NCI-H226 (cell line): ENCODE results near the gene RAB6B.

Experiments
- DNase-seq: peaks from one replicate; pipeline ENCODE4 v3.0.0-alpha.2; 2015

The RAB6B gene

DNA sequence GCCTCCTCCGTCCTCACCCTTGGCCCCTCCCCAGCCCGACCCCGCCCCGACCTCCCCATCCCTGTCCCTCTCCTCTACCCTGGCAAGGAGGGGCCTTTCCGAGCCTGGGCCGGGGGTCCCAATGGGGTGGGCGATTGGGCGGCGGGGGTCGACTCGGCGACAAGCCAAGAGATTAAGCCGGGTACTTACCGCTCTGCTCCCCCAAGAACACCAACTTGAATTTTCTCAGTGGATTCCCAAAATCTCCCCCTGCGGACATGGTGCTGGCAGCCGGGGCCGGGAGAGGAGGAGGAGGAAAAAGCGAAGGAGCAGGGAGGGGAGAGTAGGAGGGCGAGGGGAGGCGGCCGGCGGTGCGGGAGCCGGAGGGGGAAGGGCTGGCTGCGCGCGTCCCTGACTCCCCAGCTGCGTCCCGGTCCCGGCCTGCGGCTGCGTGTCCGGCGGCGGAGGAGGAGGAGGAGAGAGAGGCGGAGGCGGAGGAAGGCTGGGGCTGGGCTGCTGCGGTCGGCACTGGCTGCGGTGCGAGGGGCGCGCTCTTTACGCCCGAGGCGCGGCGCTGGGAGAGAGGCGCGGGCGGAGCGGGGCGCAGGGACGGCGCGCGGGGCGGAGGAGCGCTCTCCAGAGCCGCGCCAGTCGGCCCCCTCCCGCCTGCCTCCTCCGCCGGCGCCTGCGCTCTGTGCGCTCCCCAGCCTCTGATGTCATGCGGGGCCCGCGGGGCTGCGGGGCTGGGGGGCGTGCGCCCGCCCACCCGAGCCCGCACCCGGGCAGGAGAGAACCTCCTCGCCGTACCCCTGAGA is at the start of gene RAB6B:
TSS of gene RAB6B (minus strand) at position 675 of the 794 bp plus-strand sequence. CDS start at position 259, 416 bp downstream.
- peak; percentile 56 for DNase-seq

DNA sequence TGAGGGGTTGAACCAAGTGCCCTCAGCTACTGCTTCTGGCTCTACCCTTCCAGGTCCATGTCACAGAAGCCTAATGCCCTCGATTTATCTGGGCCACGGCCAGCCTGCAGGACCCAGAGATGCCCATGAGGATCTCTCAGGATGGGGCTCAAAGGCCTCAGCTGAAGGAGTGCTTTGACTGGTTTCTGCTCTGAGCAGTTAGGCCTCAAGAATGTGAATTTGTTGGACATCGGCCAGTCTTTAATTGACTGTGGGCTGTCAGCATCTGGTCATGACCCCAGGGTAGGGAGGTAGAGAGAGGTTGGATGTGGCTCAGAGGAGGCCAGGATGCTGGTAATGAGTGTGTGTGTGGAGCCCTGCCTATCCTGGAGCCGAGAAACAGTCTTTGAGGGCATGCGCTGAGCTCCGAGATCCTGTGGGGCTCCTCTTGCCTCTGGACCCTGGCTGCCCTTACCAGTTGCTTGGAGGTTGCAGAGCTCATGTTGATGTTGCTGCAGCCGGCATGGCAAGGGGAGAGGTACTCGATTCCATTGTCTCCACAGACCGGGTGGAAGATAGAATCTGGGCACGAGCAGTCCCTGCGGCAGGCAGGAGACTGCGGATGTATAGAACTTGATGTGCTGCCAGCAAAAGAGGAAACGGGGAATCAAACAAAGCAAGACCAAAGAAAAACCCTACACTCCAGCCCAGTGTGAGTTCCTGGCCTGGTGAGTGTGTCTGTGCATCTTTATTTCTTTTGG is 49.1 kb upstream of the RAB6B start:
- peak; percentile 90 for DNase-seq

- peak; percentile 43 for DNase-seq
These were observed 48.5 kb upstream of the RAB6B start for GRCh38 chr3:133944181-133944580.

GRCh38 chr3:133943639-133944141 is 48.0 kb upstream of the RAB6B start:
- DNase-seq, result peak; percentile 88

- no peak for DNase-seq
These were observed 47.4 kb upstream of the RAB6B start for GRCh38 chr3:133943031-133943535.

DNA sequence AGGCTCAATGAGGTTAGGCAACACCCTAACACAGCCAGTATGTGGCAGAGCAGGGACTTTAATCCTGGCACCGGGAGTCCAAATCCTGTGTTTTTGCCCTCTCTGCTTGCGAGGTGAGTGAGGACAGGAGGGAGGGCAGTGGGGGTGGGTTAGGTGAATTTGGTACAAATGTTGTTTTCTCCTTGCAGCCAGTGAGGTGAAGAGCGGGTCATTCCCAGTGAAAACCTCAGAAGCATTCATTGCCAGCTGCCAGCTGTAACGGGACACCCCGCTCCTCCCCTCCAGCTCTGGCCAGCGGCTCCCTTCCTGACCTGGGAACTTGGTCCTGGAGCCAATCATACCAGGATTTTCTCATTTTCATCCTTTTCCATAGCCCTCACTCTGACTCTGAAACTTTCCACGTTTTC is 45.7 kb upstream of the RAB6B start:
- no peak for DNase-seq

GRCh38 chr3:133940536-133940935 is 44.9 kb upstream of the RAB6B start:
- no peak for DNase-seq

DNA sequence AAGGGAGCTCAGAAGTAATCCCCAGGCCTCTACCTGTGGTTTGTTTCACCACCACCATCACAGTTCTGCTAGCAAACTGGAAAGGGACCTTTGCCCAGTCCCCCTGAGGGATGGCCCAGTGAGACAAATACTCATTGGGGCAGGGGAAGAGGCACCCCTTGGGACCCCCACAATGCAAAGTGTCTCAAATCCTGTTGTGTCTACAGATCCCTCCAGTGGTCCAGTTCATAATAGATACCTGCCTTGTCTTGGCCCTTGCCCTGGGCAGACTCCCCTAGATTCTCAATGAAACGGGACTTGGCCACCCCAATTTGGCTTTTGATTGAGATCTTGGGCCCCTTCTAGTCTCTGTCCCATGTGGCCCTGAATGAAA is 43.8 kb upstream of the RAB6B start:
- no peak for DNase-seq

DNA sequence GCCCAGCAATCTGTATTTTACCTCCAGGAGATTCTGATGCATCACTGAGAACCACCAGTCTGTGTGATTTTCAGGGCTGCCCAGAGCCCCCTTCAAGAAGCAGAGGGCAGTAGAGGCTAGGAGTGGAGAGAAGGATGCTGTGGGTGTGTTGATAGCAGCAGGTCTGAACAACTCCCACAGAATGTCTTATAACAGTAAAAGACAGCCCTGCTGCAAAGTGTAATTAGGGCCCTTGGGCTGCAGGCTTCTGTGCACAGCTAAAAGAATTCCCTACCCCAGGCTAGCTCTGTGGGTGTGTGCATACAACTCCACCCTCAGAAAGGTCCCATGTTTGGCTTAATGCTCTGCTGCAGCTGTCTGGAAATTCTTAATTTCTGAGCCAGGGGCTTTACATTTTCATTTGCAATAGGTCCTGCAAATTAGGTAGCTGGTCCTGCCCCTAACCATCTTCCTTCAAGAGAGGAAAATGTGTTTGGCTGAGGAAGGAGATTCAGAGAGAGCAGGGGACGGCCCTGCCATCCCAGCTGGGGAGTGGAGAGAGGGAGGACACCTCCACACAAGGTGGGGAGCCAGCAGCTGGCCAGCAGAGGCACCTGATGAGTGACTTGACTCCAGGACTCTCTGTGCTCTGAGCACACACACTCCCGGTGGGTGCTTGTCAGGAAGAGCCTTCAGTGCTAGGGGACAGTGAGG is 43.2 kb upstream of the RAB6B start:
- peak; percentile 54 for DNase-seq

DNA sequence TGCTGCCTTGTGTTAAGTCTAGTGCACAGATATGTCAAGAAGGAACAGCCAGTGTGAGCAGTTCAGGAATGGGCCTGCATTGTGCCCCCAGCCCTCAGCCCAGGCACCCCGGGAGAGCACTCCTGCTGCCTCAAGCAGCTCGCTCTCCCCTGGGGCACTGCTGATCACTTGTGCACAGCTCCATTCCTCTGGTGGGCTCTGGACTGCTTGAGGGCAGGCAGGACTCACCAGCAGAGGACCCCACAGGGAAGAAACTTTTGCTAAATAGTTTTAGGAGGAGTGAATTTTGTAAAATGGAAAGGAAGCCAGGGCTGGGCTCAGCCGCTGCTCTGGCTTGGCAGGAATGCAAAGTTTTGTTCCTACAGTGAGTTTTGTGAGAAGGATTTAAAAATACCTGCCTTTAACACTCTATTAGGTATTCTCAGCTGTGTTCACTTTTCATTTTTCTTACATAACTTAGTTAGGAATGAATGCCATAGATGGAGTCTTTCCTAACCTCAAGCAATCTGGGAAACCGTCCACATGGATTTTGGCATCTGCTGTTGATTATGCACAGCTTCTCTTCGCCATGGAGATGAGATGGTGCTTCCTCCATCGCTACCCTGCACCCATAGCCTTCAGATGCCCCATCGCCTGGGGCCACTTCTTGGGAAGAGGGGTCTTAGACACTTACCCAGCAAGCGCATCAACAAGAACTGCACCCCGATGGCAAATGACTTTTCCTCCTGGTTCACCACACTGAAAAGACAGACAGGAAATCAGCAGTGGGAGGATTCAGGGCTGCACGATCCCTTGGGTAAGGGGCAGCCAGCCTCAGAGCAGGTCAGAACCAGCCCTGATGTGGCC is 42.3 kb upstream of the RAB6B start:
- DNase-seq, result peak; percentile 12

- DNase-seq, result no peak
These were observed 41.5 kb upstream of the RAB6B start for GRCh38 chr3:133937061-133937686.

DNA sequence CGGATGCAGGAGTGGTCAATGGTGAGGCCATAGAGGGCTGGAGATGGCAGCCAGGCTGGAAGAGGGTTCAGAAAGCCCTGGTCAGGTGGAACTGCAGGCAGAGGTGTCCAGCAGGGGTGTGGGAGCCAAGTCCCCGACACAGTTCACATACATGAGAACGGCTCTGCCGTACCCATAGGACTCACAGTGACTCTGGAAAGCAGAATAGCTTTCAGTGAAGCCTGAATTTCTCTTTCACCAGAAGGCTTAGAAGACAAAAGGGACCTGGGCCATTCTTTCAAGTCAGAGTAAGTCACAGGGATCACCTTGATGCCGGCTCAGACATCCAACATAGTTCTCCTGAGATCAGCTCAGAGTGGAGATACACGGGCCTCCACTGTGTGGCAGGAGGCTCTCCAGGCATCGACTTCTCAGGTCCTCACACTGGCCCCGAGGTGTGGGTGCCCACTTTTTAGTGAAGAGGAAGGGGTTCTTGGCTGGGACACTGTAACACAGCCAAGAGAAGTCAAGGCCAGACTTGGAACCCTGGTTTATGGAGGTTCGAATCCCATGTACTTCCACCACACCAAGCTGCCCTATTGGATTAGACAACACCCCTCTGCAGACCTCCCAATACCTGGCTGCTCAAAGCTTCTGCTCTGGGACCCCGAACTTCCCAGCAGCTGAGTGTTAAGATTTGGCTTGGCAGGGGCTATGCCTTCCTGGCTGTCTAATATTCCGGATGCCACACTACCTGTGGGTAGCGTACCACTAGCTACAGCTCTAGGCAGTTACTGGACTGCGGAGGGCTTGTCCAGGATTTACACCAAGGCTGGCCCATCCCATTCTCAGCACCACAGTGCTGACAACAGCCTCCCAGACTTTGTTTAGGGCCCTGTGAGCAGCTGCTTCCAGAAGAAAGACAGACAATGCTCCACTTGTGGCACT is 40.4 kb upstream of the RAB6B start:
- no peak for DNase-seq

GRCh38 chr3:133934996-133935842 is 39.5 kb upstream of the RAB6B start:
- no peak for DNase-seq

DNA sequence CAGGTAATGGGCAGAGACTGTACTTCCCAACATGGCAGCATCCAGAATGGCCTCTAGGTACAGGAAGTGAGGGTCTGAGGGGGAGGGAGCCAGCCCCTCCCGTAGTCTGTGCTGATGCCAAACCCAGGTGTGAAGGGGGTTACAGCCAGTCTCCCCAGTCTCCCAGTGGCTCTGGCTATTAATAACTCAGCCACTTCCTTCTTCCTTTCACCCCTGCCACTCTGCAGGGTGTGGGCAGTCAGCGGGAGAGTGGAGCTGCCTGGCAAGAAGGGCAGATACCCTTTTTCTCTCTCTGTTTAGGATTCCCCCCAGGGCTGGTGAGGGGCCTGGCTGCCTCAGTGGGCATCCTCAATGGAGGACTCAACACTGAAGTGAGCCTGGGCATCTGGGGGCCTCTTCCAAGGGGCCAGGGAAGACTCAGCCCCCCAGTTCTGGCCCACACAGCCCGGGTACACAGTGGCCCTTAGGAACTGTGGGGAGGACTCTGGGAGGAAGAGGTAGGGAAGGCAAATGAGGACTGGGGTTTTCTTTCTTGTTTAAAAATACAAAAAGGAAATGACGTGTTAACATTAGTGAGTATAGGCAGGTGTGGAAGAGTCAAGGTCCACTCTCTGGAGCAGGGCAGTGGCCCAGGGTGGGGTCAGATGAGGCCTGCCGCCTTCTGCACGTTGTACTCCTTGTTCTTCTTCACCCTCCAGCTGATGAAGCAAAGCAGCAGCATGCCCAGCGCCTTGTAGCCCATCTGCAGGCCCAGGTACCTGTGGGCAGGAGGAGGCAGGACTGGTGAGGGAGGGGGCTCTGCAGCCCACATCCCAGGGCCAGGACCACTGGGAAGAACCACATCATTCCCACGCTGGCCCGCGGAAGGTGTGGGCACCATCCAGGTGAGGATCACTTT is 38.6 kb upstream of the RAB6B start:
- DNase-seq, result no peak

- DNase-seq, result no peak
These were observed 37.7 kb upstream of the RAB6B start for GRCh38 chr3:133933097-133934024.

GRCh38 chr3:133932009-133932408 is 36.3 kb upstream of the RAB6B start:
- no peak for DNase-seq

DNA sequence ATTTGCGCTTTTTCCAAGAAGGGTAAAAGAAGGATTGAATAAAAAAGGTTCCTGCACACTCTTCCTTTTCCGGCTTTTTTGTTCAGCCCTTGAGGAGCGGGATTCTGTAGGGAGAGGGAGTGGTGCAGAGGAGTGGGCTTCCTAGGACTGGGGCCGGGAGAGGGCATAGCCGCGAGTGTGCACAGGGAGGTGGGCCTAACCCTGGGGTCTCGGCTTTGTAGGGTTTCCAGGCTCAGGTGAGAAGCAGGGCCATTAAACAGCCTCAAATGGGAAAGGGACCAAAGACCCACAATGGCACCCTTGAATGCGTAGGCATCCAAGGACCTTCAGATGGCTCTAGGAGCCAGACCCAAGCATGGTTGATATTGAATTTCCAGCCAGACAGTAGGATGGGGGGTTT is 35.4 kb upstream of the RAB6B start:
- DNase-seq, result no peak
